ENCODE data around the gene WIPI1. TPM values are rescaled to one million over a fixed set of nuclear protein-coding genes. Genes with fewer than 3 reads are reported as not detected.

WIPI1 gene
- total RNA-seq, 1 experiment from 2014 or later: 19.8 TPM

DNA sequence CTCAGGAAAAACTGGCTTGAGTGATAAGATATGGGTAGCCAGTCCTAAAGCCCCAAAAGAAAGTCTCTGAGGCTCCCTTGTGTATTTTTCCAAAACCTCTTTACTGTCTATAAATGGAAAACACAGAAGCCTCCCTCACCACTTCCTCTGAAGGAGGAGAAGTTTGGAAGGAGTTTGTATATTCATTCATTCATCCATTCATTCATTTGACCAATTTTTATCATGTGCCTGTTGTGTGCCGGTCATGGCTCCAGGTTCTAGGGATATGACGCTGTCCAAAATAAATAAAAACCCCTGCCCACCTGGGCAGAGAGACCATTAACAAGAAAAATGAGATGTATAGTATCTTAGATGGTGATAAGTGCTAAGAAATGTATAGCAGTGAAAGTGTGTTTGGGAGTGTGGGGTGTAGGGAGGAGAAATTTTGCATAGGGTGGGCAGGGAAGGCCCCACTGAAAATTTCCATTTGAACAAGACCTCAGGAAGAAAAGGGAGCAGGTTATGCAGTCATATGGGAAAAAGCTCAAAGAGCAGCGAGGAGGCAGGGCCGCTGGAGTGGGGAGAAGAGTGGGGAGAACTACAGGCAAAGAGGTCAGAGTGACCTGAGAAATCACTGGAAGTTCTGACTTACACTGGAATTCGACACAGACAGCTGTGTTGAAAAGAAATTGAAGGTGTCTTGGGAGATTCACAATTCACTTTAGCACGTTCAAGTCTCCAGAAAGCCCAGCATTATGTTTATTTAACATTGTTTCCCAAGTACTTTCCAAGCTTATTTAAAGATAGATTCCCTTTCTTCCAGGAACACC, 6.1 kb upstream of the WIPI1 start:
- H3K9me3 ChIP-seq (ENCODE audit: control insufficient read depth, insufficient read depth, low read depth, low read length): no peaks in the 10 kb centered on the region
- no peaks in the 10 kb centered on the region for H3K27me3 ChIP-seq (ENCODE audit: control insufficient read depth, insufficient read depth, low read length)
- intact Hi-C loops (cut with micrococcal nuclease; ENCODE audit: unreplicated experiment): loop anchor here (2.0 to 10.0 kb wide), 5 partner anchors 201 to 499 kb away; no protein-coding TSS in a partner anchor
- ChIA-PET CTCF (interaction anchor here (0.7 kb wide), 1 partner anchor 11 kb away, joined by 3 read pairs; no protein-coding TSS in a partner anchor), POLR2A (no interaction called here)
- no peaks in the 10 kb centered on the region; the same call in 1 of the 2 replicates for H3K4me1 ChIP-seq (ENCODE audit: control insufficient read depth, insufficient read depth, low read length)
- TF ChIP-seq TCF7L2 (IDR thresholded peaks at IDR 0.05; ENCODE audit: low read depth, low read length) (no peak), POLR2AphosphoS5 (IDR thresholded peaks at IDR 0.05; ENCODE audit: low read depth, low read length) (no peak), SIN3A (IDR thresholded peaks at IDR 0.05; ENCODE audit: borderline replicate concordance, insufficient read depth, low read depth, low read length) (no peak)
- TF ChIP-seq, protein P1, sequence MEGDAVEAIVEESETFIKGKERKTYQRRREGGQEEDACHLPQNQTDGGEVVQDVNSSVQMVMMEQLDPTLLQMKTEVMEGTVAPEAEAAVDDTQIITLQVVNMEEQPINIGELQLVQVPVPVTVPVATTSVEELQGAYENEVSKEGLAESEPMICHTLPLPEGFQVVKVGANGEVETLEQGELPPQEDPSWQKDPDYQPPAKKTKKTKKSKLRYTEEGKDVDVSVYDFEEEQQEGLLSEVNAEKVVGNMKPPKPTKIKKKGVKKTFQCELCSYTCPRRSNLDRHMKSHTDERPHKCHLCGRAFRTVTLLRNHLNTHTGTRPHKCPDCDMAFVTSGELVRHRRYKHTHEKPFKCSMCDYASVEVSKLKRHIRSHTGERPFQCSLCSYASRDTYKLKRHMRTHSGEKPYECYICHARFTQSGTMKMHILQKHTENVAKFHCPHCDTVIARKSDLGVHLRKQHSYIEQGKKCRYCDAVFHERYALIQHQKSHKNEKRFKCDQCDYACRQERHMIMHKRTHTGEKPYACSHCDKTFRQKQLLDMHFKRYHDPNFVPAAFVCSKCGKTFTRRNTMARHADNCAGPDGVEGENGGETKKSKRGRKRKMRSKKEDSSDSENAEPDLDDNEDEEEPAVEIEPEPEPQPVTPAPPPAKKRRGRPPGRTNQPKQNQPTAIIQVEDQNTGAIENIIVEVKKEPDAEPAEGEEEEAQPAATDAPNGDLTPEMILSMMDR (IDR thresholded peaks at IDR 0.05): peak; percentile 40
- TF ChIP-seq, protein P2, sequence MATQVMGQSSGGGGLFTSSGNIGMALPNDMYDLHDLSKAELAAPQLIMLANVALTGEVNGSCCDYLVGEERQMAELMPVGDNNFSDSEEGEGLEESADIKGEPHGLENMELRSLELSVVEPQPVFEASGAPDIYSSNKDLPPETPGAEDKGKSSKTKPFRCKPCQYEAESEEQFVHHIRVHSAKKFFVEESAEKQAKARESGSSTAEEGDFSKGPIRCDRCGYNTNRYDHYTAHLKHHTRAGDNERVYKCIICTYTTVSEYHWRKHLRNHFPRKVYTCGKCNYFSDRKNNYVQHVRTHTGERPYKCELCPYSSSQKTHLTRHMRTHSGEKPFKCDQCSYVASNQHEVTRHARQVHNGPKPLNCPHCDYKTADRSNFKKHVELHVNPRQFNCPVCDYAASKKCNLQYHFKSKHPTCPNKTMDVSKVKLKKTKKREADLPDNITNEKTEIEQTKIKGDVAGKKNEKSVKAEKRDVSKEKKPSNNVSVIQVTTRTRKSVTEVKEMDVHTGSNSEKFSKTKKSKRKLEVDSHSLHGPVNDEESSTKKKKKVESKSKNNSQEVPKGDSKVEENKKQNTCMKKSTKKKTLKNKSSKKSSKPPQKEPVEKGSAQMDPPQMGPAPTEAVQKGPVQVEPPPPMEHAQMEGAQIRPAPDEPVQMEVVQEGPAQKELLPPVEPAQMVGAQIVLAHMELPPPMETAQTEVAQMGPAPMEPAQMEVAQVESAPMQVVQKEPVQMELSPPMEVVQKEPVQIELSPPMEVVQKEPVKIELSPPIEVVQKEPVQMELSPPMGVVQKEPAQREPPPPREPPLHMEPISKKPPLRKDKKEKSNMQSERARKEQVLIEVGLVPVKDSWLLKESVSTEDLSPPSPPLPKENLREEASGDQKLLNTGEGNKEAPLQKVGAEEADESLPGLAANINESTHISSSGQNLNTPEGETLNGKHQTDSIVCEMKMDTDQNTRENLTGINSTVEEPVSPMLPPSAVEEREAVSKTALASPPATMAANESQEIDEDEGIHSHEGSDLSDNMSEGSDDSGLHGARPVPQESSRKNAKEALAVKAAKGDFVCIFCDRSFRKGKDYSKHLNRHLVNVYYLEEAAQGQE (IDR thresholded peaks at IDR 0.05; ENCODE audit: insufficient read depth in 1 of 2, low read depth in 2 of 2, low read length in 1 of 2): no peak
- BruUV-seq (replicated peaks): no TSS peak
- H3K27ac ChIP-seq (ENCODE audit: low read length): no peak overlapping the region
- in situ Hi-C loops (cut with HindIII; ENCODE audit: low pct_unique_long_range_greater_than_20kb, low sequenced_read_pairs): no loop called here
- ATAC-seq: no peak
- H3K36me3 ChIP-seq (ENCODE audit: control insufficient read depth, insufficient read depth, low read length): no peaks in the 10 kb centered on the region
- no peak overlapping the region for H3K4me3 ChIP-seq (ENCODE audit: low read depth in 2 of 2, low read length in 2 of 2)
- no peak for DNase-seq (ENCODE audit: low read depth, low spot score)

DNA sequence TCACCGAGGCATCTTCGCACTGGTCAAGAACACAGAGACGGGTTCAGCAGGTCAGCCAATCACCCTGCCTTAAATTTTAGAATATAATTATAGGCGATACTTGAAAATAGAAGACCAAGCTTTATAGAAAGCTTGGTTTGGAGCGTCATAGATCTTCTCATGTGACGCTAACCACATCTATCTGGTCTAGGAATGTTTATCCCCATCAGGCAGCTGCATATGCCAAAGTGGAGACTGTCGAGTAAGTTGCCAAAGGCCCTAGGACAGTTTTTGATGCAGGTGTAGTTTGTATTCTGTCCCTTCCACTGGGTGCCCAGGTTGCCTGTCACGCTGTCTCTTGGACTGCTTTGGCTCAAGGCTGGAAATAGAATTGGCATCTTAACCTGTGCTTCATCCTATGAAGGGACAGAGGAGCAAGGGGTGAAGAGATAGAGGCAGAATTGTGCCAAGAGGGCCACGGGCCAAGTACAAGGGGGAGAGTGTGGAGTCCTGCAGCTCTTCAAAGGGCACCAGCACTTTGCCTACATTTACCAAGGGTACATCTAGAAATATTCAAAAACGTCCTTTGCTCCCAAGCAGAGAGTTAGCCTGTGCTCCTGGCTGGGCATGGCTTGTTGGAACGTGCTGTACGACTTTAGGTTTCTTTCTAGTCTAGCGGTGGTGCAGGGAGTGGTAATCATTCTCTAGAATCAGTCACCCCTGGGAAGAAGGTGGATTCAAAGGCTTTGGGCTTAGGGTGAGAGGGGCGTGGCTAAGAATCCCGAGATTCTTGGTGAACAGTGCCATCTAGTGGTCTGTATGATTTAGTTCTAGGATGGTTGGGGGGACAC, 5.3 kb upstream of the WIPI1 start:
- ChIA-PET POLR2A (no interaction called here), CTCF (no interaction called here)
- Histone ChIP-seq H3K9me3 (ENCODE audit: control insufficient read depth, insufficient read depth, low read depth, low read length) (no peaks in the 10 kb centered on the region), H3K27ac (ENCODE audit: low read length) (no peak overlapping the region), H3K27me3 (ENCODE audit: control insufficient read depth, insufficient read depth, low read length) (no peaks in the 10 kb centered on the region), H3K4me3 (ENCODE audit: low read depth in 2 of 2, low read length in 2 of 2) (no peak overlapping the region), H3K4me1 (ENCODE audit: control insufficient read depth, insufficient read depth, low read length) (no peaks in the 10 kb centered on the region; the same call in none of the 2 replicates), H3K36me3 (ENCODE audit: control insufficient read depth, insufficient read depth, low read length) (no peaks in the 10 kb centered on the region)
- no TSS peak for BruUV-seq (replicated peaks)
- in situ Hi-C loops (cut with HindIII; ENCODE audit: low pct_unique_long_range_greater_than_20kb, low sequenced_read_pairs): no loop called here
- ATAC-seq: peak; percentile 95
- TF ChIP-seq, protein P1 (IDR thresholded peaks at IDR 0.05): peak; percentile 71
- no peak for TF ChIP-seq POLR2AphosphoS5 (IDR thresholded peaks at IDR 0.05; ENCODE audit: low read depth, low read length)
- intact Hi-C loops (cut with micrococcal nuclease; ENCODE audit: unreplicated experiment): loop anchor here (2.0 to 10.0 kb wide), 5 partner anchors 200 to 498 kb away; no protein-coding TSS in a partner anchor
- no peak for DNase-seq (ENCODE audit: low read depth, low spot score)

All from Panc1 (cell line).